HUES48 (cell line): ENCODE data around the gene KRT86.

Experiments used
- H3K27ac ChIP-seq: one replicate; pipeline ENCODE4 v1.7.0; 2013; ENCODE audit warnings: low read depth, low read length, inconsistent platforms
- H3K27me3 ChIP-seq: 2 replicates; pipeline ENCODE4 v1.6.1; 2013; ENCODE audit warnings: mild to moderate bottlenecking, low read length; ENCODE audit not compliant: control insufficient read depth, insufficient read depth
- H3K36me3 ChIP-seq: 2 replicates; pipeline ENCODE4 v1.6.1; 2013; ENCODE audit warnings: low read length; ENCODE audit not compliant: control insufficient read depth, insufficient read depth
- H3K4me1 ChIP-seq: 2 replicates; pipeline ENCODE4 v1.6.1; 2013; ENCODE audit warnings: mild to moderate bottlenecking, low read length; ENCODE audit not compliant: control insufficient read depth, insufficient read depth
- H3K4me3 ChIP-seq: 2 replicates; pipeline ENCODE4 v1.5.1; 2013; ENCODE audit warnings: mild to moderate bottlenecking, low read depth, low read length
- H3K9ac ChIP-seq: 2 replicates; pipeline ENCODE4 v1.6.1; 2013; ENCODE audit warnings: mild to moderate bottlenecking, low read depth, low read length, moderate library complexity
- H3K9me3 ChIP-seq: 2 replicates; pipeline ENCODE4 v1.6.1; 2013; ENCODE audit warnings: low read length; ENCODE audit not compliant: control insufficient read depth, insufficient read depth

Gene KRT86

DNA sequence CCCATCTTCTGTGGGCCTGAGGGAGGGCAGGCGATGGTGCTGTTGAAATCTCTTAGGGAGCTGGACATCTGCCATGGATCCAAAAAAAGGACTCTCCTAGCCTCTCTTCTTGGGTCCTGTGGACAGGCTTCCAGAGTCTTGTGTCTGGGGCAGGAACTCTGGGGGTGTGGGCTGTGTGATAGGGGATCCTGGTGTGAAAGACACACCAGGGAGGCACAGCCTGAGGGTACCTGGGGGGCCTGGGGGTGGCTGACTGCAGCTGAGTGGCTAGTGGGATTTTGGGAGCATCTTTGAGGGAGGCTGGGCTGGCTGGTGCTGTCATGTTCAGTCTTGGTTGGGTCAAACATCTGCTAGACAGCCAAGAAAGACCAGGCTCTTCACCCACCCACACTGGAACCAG, 48.6 kb downstream of the KRT86 start:
- Histone ChIP-seq H3K27me3 (no peaks in the 10 kb centered on the region; the same call in 1 of the 2 replicates), H3K9ac (no peak overlapping the region), H3K27ac (no peak overlapping the region), H3K4me1 (no peaks in the 10 kb centered on the region), H3K9me3 (no peaks in the 10 kb centered on the region), H3K4me3 (no peak overlapping the region), H3K36me3 (no peaks in the 10 kb centered on the region)

GRCh38 chr12:52323416-52324152, 49.1 kb downstream of the KRT86 start:
- Histone ChIP-seq H3K9me3 (no peaks in the 10 kb centered on the region), H3K4me1 (no peaks in the 10 kb centered on the region), H3K4me3 (no peak overlapping the region), H3K27me3 (no peaks in the 10 kb centered on the region; the same call in 1 of the 2 replicates), H3K27ac (no peak overlapping the region), H3K36me3 (no peaks in the 10 kb centered on the region), H3K9ac (no peak overlapping the region)

GRCh38 chr12:52324153-52324444, 49.7 kb downstream of the KRT86 start:
- Histone ChIP-seq H3K27me3 (no peaks in the 10 kb centered on the region; the same call in 1 of the 2 replicates), H3K27ac (no peak overlapping the region), H3K9me3 (no peaks in the 10 kb centered on the region), H3K9ac (no peak overlapping the region), H3K4me1 (no peaks in the 10 kb centered on the region), H3K36me3 (no peaks in the 10 kb centered on the region), H3K4me3 (no peak overlapping the region)

DNA sequence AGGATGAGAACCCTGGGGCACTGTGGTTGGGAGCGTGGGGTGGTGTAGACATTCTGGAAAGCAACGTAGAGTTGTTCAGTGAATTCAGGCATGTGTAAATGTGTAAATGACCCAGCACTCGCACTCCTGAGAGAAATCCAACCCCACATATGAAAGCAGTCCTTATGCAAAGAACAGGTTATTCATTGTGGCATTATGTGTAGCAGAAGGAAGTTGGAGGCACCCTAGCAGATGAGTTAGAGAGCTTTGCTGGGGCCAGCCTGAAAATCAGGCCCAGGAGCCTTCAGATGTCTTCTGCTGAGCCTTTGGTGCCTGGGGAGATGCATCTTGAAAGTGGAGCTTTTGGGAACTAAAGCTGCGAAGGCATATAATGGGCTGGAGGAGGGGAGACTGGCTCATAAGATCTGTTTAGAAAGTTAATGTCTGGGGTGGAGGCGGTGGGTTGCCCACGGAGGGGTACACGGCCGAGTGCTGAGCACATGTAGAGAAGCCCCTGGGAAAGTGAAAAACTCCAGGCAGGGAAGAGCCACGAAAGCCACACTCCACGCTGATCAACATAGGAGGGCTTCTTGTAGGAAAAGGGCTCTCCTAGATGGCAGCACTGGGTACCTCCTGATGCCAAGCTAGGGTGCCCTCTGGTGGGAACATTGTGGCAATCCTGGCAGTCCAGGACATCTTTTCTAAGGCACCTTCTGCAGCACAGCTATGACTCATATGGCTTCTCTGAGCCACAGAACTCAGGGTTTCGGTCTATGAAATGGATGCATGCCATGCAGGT, 52.8 kb downstream of the KRT86 start:
- Histone ChIP-seq H3K4me3 (no peak overlapping the region), H3K9ac (no peak overlapping the region), H3K27me3 (no peaks in the 10 kb centered on the region; the same call in 1 of the 2 replicates), H3K27ac (no peak overlapping the region), H3K9me3 (no peaks in the 10 kb centered on the region), H3K4me1 (no peaks in the 10 kb centered on the region), H3K36me3 (no peaks in the 10 kb centered on the region)

- no peaks in the 10 kb centered on the region for H3K36me3 ChIP-seq
- H3K9ac ChIP-seq, result no peak overlapping the region
- no peaks in the 10 kb centered on the region for H3K9me3 ChIP-seq
- H3K27ac ChIP-seq, result no peak overlapping the region
- no peaks in the 10 kb centered on the region; the same call in 1 of the 2 replicates for H3K27me3 ChIP-seq
- H3K4me3 ChIP-seq, result no peak overlapping the region
- no peaks in the 10 kb centered on the region for H3K4me1 ChIP-seq
Measured at GRCh38 chr12:52327830-52328500, 53.5 kb downstream of the KRT86 start.

- Histone ChIP-seq H3K27ac (no peak overlapping the region), H3K36me3 (no peaks in the 10 kb centered on the region), H3K4me1 (0 out of 2 replicates have a peak, but pooled peaks cover 4% of the 10 kb centered on the region), H3K9ac (no peak overlapping the region), H3K9me3 (no peaks in the 10 kb centered on the region), H3K27me3 (no peaks in the 10 kb centered on the region), H3K4me3 (no peak overlapping the region)
Measured at GRCh38 chr12:52331039-52331438, 56.6 kb downstream of the KRT86 start.

DNA sequence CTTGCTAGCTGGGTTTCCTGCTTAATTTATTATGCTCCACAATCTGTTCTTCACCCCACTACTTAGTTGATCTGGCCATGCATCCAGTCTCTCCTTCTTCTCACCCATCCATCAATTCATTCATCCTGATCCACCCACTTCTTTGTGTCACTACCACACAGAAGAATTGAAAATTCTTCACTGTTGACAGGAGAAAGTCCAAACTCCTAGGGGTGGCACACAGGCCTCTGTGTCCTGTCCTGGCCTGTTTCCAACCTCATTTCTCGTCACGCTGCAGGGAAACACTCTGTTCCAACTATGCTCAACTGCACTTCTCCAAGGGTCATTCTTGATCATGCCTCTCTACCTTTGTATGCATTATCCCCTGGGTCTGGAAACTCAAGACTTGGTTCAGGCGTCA, 57.4 kb downstream of the KRT86 start:
- H3K9me3 ChIP-seq, result no peaks in the 10 kb centered on the region
- H3K4me3 ChIP-seq, result no peak overlapping the region
- H3K36me3 ChIP-seq, result no peaks in the 10 kb centered on the region
- 0 out of 2 replicates have a peak, but pooled peaks cover 4% of the 10 kb centered on the region for H3K4me1 ChIP-seq
- no peak overlapping the region for H3K27ac ChIP-seq
- H3K9ac ChIP-seq, result no peak overlapping the region
- no peaks in the 10 kb centered on the region for H3K27me3 ChIP-seq

GRCh38 chr12:52332381-52332780, 57.9 kb downstream of the KRT86 start:
- no peak overlapping the region for H3K4me3 ChIP-seq
- no peak overlapping the region for H3K27ac ChIP-seq
- 0 out of 2 replicates have a peak, but pooled peaks cover 4% of the 10 kb centered on the region for H3K4me1 ChIP-seq

GRCh38 chr12:52333321-52333720, 58.9 kb downstream of the KRT86 start:
- Histone ChIP-seq H3K9me3 (no peaks in the 10 kb centered on the region), H3K27me3 (no peaks in the 10 kb centered on the region), H3K36me3 (no peaks in the 10 kb centered on the region), H3K4me3 (no peak overlapping the region), H3K4me1 (0 out of 2 replicates have a peak, but pooled peaks cover 4% of the 10 kb centered on the region), H3K9ac (no peak overlapping the region), H3K27ac (no peak overlapping the region)

More at GRCh38 chr12:52332381-52332780, 57.9 kb downstream of the KRT86 start:
- H3K36me3 ChIP-seq, result no peaks in the 10 kb centered on the region
- H3K9ac ChIP-seq, result no peak overlapping the region
- no peaks in the 10 kb centered on the region for H3K27me3 ChIP-seq
- H3K9me3 ChIP-seq, result no peaks in the 10 kb centered on the region

GRCh38 chr12:52334185-52334584, 59.7 kb downstream of the KRT86 start:
- Histone ChIP-seq H3K36me3 (no peaks in the 10 kb centered on the region), H3K4me1 (0 out of 2 replicates have a peak, but pooled peaks cover 4% of the 10 kb centered on the region), H3K9me3 (no peaks in the 10 kb centered on the region), H3K27me3 (no peaks in the 10 kb centered on the region), H3K9ac (no peak overlapping the region), H3K27ac (no peak overlapping the region), H3K4me3 (no peak overlapping the region)
